Liver (tissue), 9 donors: ENCODE data around the gene KLF15. TPM values are rescaled to one million over a fixed set of nuclear protein-coding genes. Genes with fewer than 3 reads are reported as not detected.

ENCODE experiments used
- DNase-seq: peaks from one replicate; pipeline ENCODE4 v3.0.0-alpha.2; 2017; ENCODE audit warnings: low spot score
- H3K27ac ChIP-seq, 2 donors: one replicate each; pipeline ENCODE4 v1.7.0; 2013; ENCODE audit warnings: inconsistent platforms in 2 of 2, low read length in 2 of 2, control low read depth in 1 of 2, low read depth in 1 of 2, mild to moderate bottlenecking in 1 of 2
- H3K27me3 ChIP-seq, 4 donors: one replicate each; pipeline versions ENCODE4 v1.6.1 to v1.7.0; 2013; ENCODE audit warnings: low read length in 3 of 4, inconsistent platforms in 1 of 4, mild to moderate bottlenecking in 1 of 4, moderate library complexity in 1 of 4; ENCODE audit not compliant: control insufficient read depth in 4 of 4, insufficient read depth in 4 of 4
- H3K36me3 ChIP-seq, 4 donors: one replicate each; pipeline versions ENCODE4 v1.6.1 to v1.7.0; 2013; ENCODE audit warnings: low read length in 3 of 4, mild to moderate bottlenecking in 3 of 4, low read depth in 1 of 4, moderate library complexity in 1 of 4; ENCODE audit not compliant: control insufficient read depth in 4 of 4, insufficient read depth in 3 of 4
- H3K4me1 ChIP-seq, 4 donors: one replicate each; pipeline versions ENCODE4 v1.6.1 to v1.7.0; 2013; ENCODE audit warnings: low read length in 3 of 4, mild to moderate bottlenecking in 3 of 4, moderate library complexity in 1 of 4; ENCODE audit not compliant: control insufficient read depth in 4 of 4, insufficient read depth in 4 of 4
- H3K4me3 ChIP-seq, 3 donors: one replicate each; pipeline versions ENCODE4 v1.6.1 to v1.7.0; 2013; ENCODE audit warnings: low read length in 3 of 3, control low read depth in 1 of 3, low read depth in 1 of 3, mild to moderate bottlenecking in 1 of 3
- H3K9ac ChIP-seq, 2 donors: one replicate each; pipeline ENCODE4 v1.7.0; 2013; ENCODE audit warnings: low read length in 2 of 2, mild to moderate bottlenecking in 2 of 2, moderate library complexity in 2 of 2, control low read depth in 1 of 2, low read depth in 1 of 2
- H3K9me3 ChIP-seq, 4 donors: one replicate each; pipeline versions ENCODE4 v1.6.1 to v1.7.0; 2013; ENCODE audit warnings: low read length in 3 of 4; ENCODE audit not compliant: control insufficient read depth in 4 of 4
- CTCF ChIP-seq: fragments of 150-350 bp; IDR thresholded peaks from 2 replicates; pipeline ENCODE4 v1.5.1; 2017; ENCODE audit warnings: improper control_type of control experiment, low read depth, low read length; ENCODE audit not compliant: missing input control
- EGR1 ChIP-seq, 2 donors: IDR thresholded peaks; 2 replicates each; pipeline ENCODE4 v1.6.1; 2016 to 2018; ENCODE audit warnings: antibody characterized with exemption in 2 of 2, low read depth in 2 of 2
- FOXA2 ChIP-seq: IDR thresholded peaks from 2 replicates; pipeline ENCODE4 v1.6.1; 2016; ENCODE audit warnings: antibody characterized with exemption
- GABPA ChIP-seq, 2 donors: IDR thresholded peaks in 1 of 2; conservative IDR thresholded peaks in 1 of 2; 2 replicates each; pipeline ENCODE4 v1.6.1; 2016; ENCODE audit warnings: antibody characterized with exemption in 2 of 2, mild to moderate bottlenecking in 1 of 2, moderate library complexity in 1 of 2
- HNF4A ChIP-seq, 2 donors: conservative IDR thresholded peaks; 2 replicates each; pipeline ENCODE4 v1.6.1; 2016; ENCODE audit warnings: antibody characterized with exemption in 2 of 2, mild to moderate bottlenecking in 2 of 2
- HNF4G ChIP-seq: IDR thresholded peaks from 2 replicates; pipeline ENCODE4 v1.6.1; 2016; ENCODE audit warnings: antibody characterized with exemption
- JUND ChIP-seq, 2 donors: IDR thresholded peaks; 2 replicates each; pipeline ENCODE4 v1.6.1; 2016; ENCODE audit warnings: antibody characterized with exemption in 2 of 2
- NR2F2 ChIP-seq: IDR thresholded peaks from 2 replicates; pipeline ENCODE4 v1.6.1; 2016; ENCODE audit warnings: antibody characterized with exemption
- RAD21 ChIP-seq, 2 donors: IDR thresholded peaks; 2 replicates each; pipeline ENCODE4 v1.6.1; 2016; ENCODE audit warnings: antibody characterized with exemption in 2 of 2, mild to moderate bottlenecking in 2 of 2
- REST ChIP-seq: IDR thresholded peaks from 2 replicates; pipeline ENCODE4 v1.6.1; 2016; ENCODE audit warnings: antibody characterized with exemption, mild to moderate bottlenecking
- RXRA ChIP-seq, 2 donors: IDR thresholded peaks; 2 replicates each; pipeline ENCODE4 v1.6.1; 2017 to 2018; ENCODE audit warnings: antibody characterized with exemption in 2 of 2, mild to moderate bottlenecking in 1 of 2
- SP1 ChIP-seq: IDR thresholded peaks from 2 replicates; pipeline ENCODE4 v1.6.1; 2018; ENCODE audit warnings: antibody characterized with exemption, mild to moderate bottlenecking
- TAF1 ChIP-seq: conservative IDR thresholded peaks from 2 replicates; pipeline ENCODE4 v1.6.1; 2016; ENCODE audit warnings: antibody characterized with exemption, mild to moderate bottlenecking
- YY1 ChIP-seq: IDR thresholded peaks from 2 replicates; pipeline ENCODE4 v1.6.1; 2016; ENCODE audit warnings: antibody characterized with exemption, mild to moderate bottlenecking
- WGBS: extraction: QIAGEN DNeasy Blood & Tissue Kit; methylation state at CpG from one replicate; pipeline ENCODE4 v1.1.7; 2013; 5-methylcytosine and 5-hydroxymethylcytosine counted together
- polyA plus RNA-seq, 2 donors: library from polyadenylated mRNA; stranded (reverse) in 1 of 2; unstranded in 1 of 2; fragments of 200-250 nt in 1 of 2; fragments of >200 nt in 1 of 2; fragmentation: Nextera tagmentation in 1 of 2; extraction: Ambion mirVana in 1 of 2; gene quantifications; one replicate each; pipeline versions ENCODE4 v1.2.1 to v1.2.3, GENCODE V29; 2013 to 2015
- total RNA-seq, 2 donors: library from RNA; depleted of rRNA; stranded (reverse); fragments of >200 nt; gene quantifications; one replicate each; pipeline ENCODE4 v1.2.3, GENCODE V29; 2014
- TF ChIP-seq, protein P1 (sequence below): IDR thresholded peaks from 2 replicates; pipeline ENCODE4 v1.6.1; 2016; ENCODE audit warnings: antibody characterized with exemption
- donor health status: healthy.
- donor health status: healthy.
- donor health status: healthy.
- donor health status: healthy.
- donor health status: healthy.

Gene KLF15
- total and polyA plus RNA-seq, 4 donors, result 21.4 to 103 (median 49.3) TPM

DNA sequence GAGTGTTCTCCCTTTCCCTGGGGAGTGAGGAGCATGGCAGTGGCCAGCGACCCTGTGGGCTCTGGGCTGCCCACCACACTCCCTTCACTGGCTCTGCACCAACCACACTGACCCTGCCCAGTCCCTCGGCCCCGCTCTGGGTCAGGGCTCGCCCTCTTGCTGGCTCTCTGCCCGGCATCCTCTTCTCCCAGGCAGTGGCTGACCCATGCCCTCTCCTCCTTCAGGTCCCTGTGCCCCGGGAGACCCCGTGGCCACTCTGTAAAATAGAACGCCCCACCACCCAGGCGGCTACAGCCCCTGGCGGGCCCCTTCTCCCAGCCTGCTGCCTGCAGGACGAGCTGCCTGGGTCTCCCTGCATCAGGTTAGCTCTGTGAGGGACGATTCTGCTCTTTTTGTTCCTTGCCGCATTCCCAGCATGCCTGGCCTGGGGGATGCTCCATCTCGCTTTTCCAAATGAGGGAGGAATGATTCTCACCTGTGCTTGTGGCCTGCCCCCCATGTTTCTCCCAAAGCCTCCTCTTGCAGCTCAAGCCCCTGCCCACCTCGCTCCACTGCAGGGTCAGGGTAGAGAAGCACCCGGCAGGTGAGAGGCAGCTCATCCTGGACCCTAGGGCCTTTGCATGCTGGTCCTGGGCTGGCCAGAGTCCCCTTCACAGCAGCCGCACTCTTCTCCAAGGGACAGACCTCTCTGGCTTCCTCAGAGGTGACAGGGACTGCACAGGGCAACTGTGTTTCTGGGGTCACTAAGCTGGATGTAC lies 23.0 kb upstream of the KLF15 start:
- 73% methylated on average over 17 of the region's 17 CpGs for WGBS
- Histone ChIP-seq H3K27me3 (no peaks in the 10 kb centered on the region), H3K27ac (no peak overlapping the region), H3K4me1 (no peaks in the 10 kb centered on the region), H3K36me3 (no peaks in the 10 kb centered on the region), H3K9me3 (no peaks in the 10 kb centered on the region), H3K4me3 (no peak overlapping the region), H3K9ac (no peak overlapping the region)
- TF ChIP-seq, protein P1, sequence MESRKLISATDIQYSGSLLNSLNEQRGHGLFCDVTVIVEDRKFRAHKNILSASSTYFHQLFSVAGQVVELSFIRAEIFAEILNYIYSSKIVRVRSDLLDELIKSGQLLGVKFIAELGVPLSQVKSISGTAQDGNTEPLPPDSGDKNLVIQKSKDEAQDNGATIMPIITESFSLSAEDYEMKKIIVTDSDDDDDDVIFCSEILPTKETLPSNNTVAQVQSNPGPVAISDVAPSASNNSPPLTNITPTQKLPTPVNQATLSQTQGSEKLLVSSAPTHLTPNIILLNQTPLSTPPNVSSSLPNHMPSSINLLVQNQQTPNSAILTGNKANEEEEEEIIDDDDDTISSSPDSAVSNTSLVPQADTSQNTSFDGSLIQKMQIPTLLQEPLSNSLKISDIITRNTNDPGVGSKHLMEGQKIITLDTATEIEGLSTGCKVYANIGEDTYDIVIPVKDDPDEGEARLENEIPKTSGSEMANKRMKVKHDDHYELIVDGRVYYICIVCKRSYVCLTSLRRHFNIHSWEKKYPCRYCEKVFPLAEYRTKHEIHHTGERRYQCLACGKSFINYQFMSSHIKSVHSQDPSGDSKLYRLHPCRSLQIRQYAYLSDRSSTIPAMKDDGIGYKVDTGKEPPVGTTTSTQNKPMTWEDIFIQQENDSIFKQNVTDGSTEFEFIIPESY, result no peak
- no peak for TF ChIP-seq CTCF
- no peak for TF ChIP-seq HNF4A (conservative IDR thresholded peaks at IDR 0.05)
- no peak for TF ChIP-seq EGR1 (IDR thresholded peaks at IDR 0.05; ENCODE audit: low read depth in 2 of 2)
- no peak for TF ChIP-seq HNF4G
- TF ChIP-seq TAF1, result no peak
- TF ChIP-seq YY1, result no peak
- TF ChIP-seq FOXA2, result no peak
- no peak for TF ChIP-seq RXRA (IDR thresholded peaks at IDR 0.05)
- no peak for TF ChIP-seq NR2F2
- no peak for TF ChIP-seq REST
- TF ChIP-seq JUND (IDR thresholded peaks at IDR 0.05), result no peak
- TF ChIP-seq SP1, result no peak
- TF ChIP-seq GABPA (IDR thresholded peaks at IDR 0.05 in 1 of 2, conservative IDR thresholded peaks at IDR 0.05 in 1 of 2), result no peak
- no peak for TF ChIP-seq RAD21 (IDR thresholded peaks at IDR 0.05)
- no peak for DNase-seq

GRCh38 chr3:126378341-126378751 lies 21.1 kb upstream of the KLF15 start:
- no peak overlapping the region for H3K4me3 ChIP-seq
- H3K4me1 ChIP-seq, result peaks cover 4 to 14% (median 13%) of the 10 kb centered on the region in 4 donors
- H3K36me3 ChIP-seq, result no peaks in the 10 kb centered on the region
- WGBS, result 64% methylated on average over 6 of the region's 6 CpGs
- no peaks in the 10 kb centered on the region for H3K9me3 ChIP-seq
- no peak overlapping the region for H3K27ac ChIP-seq
- TF ChIP-seq RAD21 (IDR thresholded peaks at IDR 0.05) (peak in 1 of 2 donors; percentile 31), CTCF (no peak)
- DNase-seq, result no peak
- no peaks in the 10 kb centered on the region for H3K27me3 ChIP-seq
- H3K9ac ChIP-seq, result no peak overlapping the region
